ENCODE measurements around the gene ANP32A.

- TF ChIP-seq REST (IDR thresholded peaks at IDR 0.05; ENCODE audit: low read depth) (no peak), YY1 (IDR thresholded peaks at IDR 0.05; ENCODE audit: extremely low read depth, insufficient replicate concordance, low read depth, low read length) (no peak), CTCF (IDR thresholded peaks at IDR 0.05 in 2 of 3, conservative IDR thresholded peaks at IDR 0.05 in 1 of 3; ENCODE audit: borderline replicate concordance in 1 of 3, insufficient read depth in 1 of 3, low read depth in 2 of 3, low read length in 2 of 3) (no peak), SP1 (IDR thresholded peaks at IDR 0.05; ENCODE audit: low read depth) (no peak), EGR1 (IDR thresholded peaks at IDR 0.05; ENCODE audit: low read depth) (no peak)
Measured at GRCh38 chr15:68751622-68752021, 69.1 kb downstream of the ANP32A start.
